K562 (cell line): ENCODE results near the gene TENM4. TPM values are rescaled to one million over a fixed set of nuclear protein-coding genes. Genes with fewer than 3 reads are reported as not detected.

Experiments
- ATAC-seq: fragments of 200-7000 bp; cut with Tn5 transposase; 3 replicates; pipeline ENCODE4 v1.9.1; 2020; ENCODE audit warnings: moderate library complexity
- BruUV-seq: library from RNA; stranded (reverse); fragments of 400-500 nt; replicated peaks from 2 replicates; lab custom pipeline; 2021; lab: Mats Ljungman, UMichigan
- CTCF ChIA-PET: fragments of 300-600 bp; formaldehyde crosslinking; extraction: SDS; loops from one replicate; lab custom pipeline; 2021; ENCODE audit warnings: low intra/inter-chr PET ratio; lab: Yijun Ruan, JAX
- POLR2A ChIA-PET: fragments of 300-600, 350-650 bp; sonication (Branson Sonifier 250); formaldehyde crosslinking; extraction: SDS; loops from one replicate; lab custom pipeline; 2021; ENCODE audit warnings: antibody characterized with exemption, inconsistent platforms; lab: Yijun Ruan, JAX
- DNase-seq, 4 experiments: peaks; one replicate each; pipeline versions ENCODE4 v3.0.0 to v3.0.0-alpha.2; 2011 to 2018; ENCODE audit warnings: low spot score in 3 of 4, mixed read lengths in 3 of 4; ENCODE audit errors: extremely low read depth in 1 of 4
- FAIRE-seq: peaks from 2 replicates; lab custom pipeline; 2011; peaks lifted over from hg19 to GRCh38; lab: Jason Lieb, UNC
- H2AFZ ChIP-seq: 2 replicates; pipeline ENCODE4 v1.6.0; 2011; ENCODE audit warnings: low read depth, low read length, control low read depth, inconsistent platforms
- H3K27ac ChIP-seq: fragments of 200-600 bp; 3 replicates; pipeline ENCODE4 v1.8.0; 2011; ENCODE audit warnings: low read depth, mild to moderate bottlenecking, control low read depth, inconsistent platforms, low read length, moderate library complexity, mixed read lengths; ENCODE audit errors: extremely low read depth
- H3K27me3 ChIP-seq, 2 experiments: fragments of 300-600 bp in 1 of 2; 2 replicates in 1 of 2; 3 replicates in 1 of 2; pipeline versions ENCODE4 v1.6.0 to v1.8.0; 2011; ENCODE audit warnings: inconsistent platforms in 2 of 2, low read length in 2 of 2, mild to moderate bottlenecking in 1 of 2, mixed read lengths in 1 of 2, moderate library complexity in 1 of 2; ENCODE audit not compliant: control insufficient read depth in 2 of 2, insufficient read depth in 2 of 2
- H3K36me3 ChIP-seq: fragments of 300-600 bp; 3 replicates; pipeline ENCODE4 v1.8.0; 2011; ENCODE audit warnings: mild to moderate bottlenecking, low read length, inconsistent platforms; ENCODE audit not compliant: control insufficient read depth, insufficient read depth
- H3K4me1 ChIP-seq, 2 experiments: fragments of 200-600 bp in 1 of 2; replicated peaks in 1 of 2; 2 replicates in 1 of 2; 3 replicates in 1 of 2; pipeline versions ENCODE4 v1.5.1 to v1.8.0; 2011; ENCODE audit warnings: inconsistent platforms in 2 of 2, low read length in 2 of 2, mild to moderate bottlenecking in 1 of 2, mixed read lengths in 1 of 2, moderate library complexity in 1 of 2; ENCODE audit not compliant: control insufficient read depth in 2 of 2, insufficient read depth in 2 of 2
- H3K4me2 ChIP-seq: 2 replicates; pipeline ENCODE4 v1.6.1; 2011; ENCODE audit warnings: low read length, control low read depth, inconsistent platforms, mixed read lengths; ENCODE audit not compliant: insufficient read depth
- H3K4me3 ChIP-seq: fragments of 200-600 bp; sonication (generic), shearing (Covaris generic); 2 replicates; pipeline ENCODE4 v1.5.1; 2016; ENCODE audit warnings: control low read depth, inconsistent platforms
- H3K79me2 ChIP-seq: fragments of 200-600 bp; 3 replicates; pipeline ENCODE4 v1.8.0; 2011; ENCODE audit warnings: low read length, inconsistent platforms; ENCODE audit not compliant: control insufficient read depth, insufficient read depth
- H3K9ac ChIP-seq, 2 experiments: 2 replicates each; pipeline versions ENCODE4 v1.6.0 to v1.6.1; 2011; ENCODE audit warnings: low read depth in 2 of 2, low read length in 2 of 2, control low read depth in 1 of 2, inconsistent platforms in 1 of 2, mild to moderate bottlenecking in 1 of 2, mixed read lengths in 1 of 2; ENCODE audit not compliant: insufficient read depth in 1 of 2
- H3K9me1 ChIP-seq: one replicate; pipeline ENCODE4 v1.6.0; 2011; ENCODE audit warnings: inconsistent platforms, mild to moderate bottlenecking, low read length, moderate library complexity; ENCODE audit not compliant: control insufficient read depth, insufficient read depth
- H3K9me3 ChIP-seq: replicated peaks from 2 replicates; pipeline ENCODE4 v1.5.1; 2011; ENCODE audit warnings: low read depth, low read length, inconsistent platforms; ENCODE audit not compliant: control insufficient read depth, insufficient read depth
- H4K20me1 ChIP-seq: replicated peaks from 2 replicates; pipeline ENCODE4 v1.6.1; 2011; ENCODE audit warnings: low read length, inconsistent platforms, mixed read lengths; ENCODE audit not compliant: control insufficient read depth, insufficient read depth
- BHLHE40 ChIP-seq: IDR thresholded peaks from 2 replicates; pipeline ENCODE4 v1.6.1; 2011; ENCODE audit warnings: low read length, improper control_type of control experiment
- CBFB ChIP-seq: sonication (generic); formaldehyde crosslinking; IDR thresholded peaks from 2 replicates; pipeline ENCODE4 v1.4.0; 2020; ENCODE audit warnings: mild to moderate bottlenecking, missing genetic modification reagents
- EP300 ChIP-seq: IDR thresholded peaks from 2 replicates; pipeline ENCODE4 v1.6.1; 2012; ENCODE audit warnings: low read length, improper control_type of control experiment
- ESRRA ChIP-seq: fragments of 450-650 bp; IDR thresholded peaks from 2 replicates; pipeline ENCODE4 v1.6.1; 2014; ENCODE audit warnings: low read depth, mild to moderate bottlenecking, moderate library complexity, borderline replicate concordance
- FIP1L1 ChIP-seq: fragments of 200-400 bp; formaldehyde crosslinking; IDR thresholded peaks from 2 replicates; pipeline ENCODE4 v1.6.1; 2018; ENCODE audit warnings: mild to moderate bottlenecking, low read depth, low read length; ENCODE audit not compliant: poor library complexity, severe bottlenecking
- HMGN3 ChIP-seq: IDR thresholded peaks from 2 replicates; pipeline ENCODE4 v1.6.1; 2011; ENCODE audit warnings: borderline replicate concordance, low read depth, mild to moderate bottlenecking, mixed read lengths, low read length; ENCODE audit not compliant: insufficient read length; ENCODE audit errors: extremely low read depth
- MYC ChIP-seq, 2 experiments: fragments of 250-450 bp in 1 of 2; sonication (Bioruptor Pico) in 1 of 2; IDR thresholded peaks; 2 replicates each; pipeline versions ENCODE4 v1.5.1 to v1.6.1; 2012 to 2021; ENCODE audit warnings: low read depth in 2 of 2, borderline replicate concordance in 1 of 2, improper control_type of control experiment in 1 of 2, low read length in 1 of 2, mild to moderate bottlenecking in 1 of 2, moderate library complexity in 1 of 2
- NCOA4 ChIP-seq: fragments of 450-650 bp; IDR thresholded peaks from 2 replicates; pipeline ENCODE4 v1.6.1; 2018; ENCODE audit warnings: mild to moderate bottlenecking; ENCODE audit not compliant: partially characterized antibody
- PHB ChIP-seq: fragments of 250-450 bp; sonication (Bioruptor Pico); IDR thresholded peaks from 2 replicates; pipeline ENCODE4 v1.5.0; 2021
- RUNX1 ChIP-seq: sonication (generic); IDR thresholded peaks from 2 replicates; pipeline ENCODE4 v1.6.1; 2016; ENCODE audit warnings: antibody characterized with exemption, low read depth
- SIRT6 ChIP-seq: IDR thresholded peaks from one replicate; pipeline ENCODE4 v1.6.1; 2012; ENCODE audit warnings: low read depth, mild to moderate bottlenecking, control low read depth, inconsistent platforms, low read length, moderate library complexity
- ZNF324 ChIP-seq: fragments of 250-450 bp; sonication (Bioruptor Pico); IDR thresholded peaks from 2 replicates; pipeline ENCODE4 v1.4.0; 2020; ENCODE audit warnings: mild to moderate bottlenecking
- ZNF699 ChIP-seq: fragments of 250-450 bp; sonication (Bioruptor Pico); IDR thresholded peaks from 2 replicates; pipeline ENCODE4 v1.8.0; 2021; ENCODE audit warnings: mild to moderate bottlenecking, moderate library complexity; ENCODE audit not compliant: insufficient replicate concordance
- WGBS: fragments of 100-300 bp; shearing (Covaris generic); methylation state at CpG from one replicate; pipeline ENCODE4 v1.1.6; 2016; ENCODE audit warnings: low coverage, mixed read lengths; ENCODE audit not compliant: insufficient coverage; ENCODE audit errors: missing lambda C conversion rate; 5-methylcytosine and 5-hydroxymethylcytosine counted together
- in situ Hi-C: fragments of 300-500 bp; cut with MboI; formaldehyde crosslinking; loops from 4 replicates; pipeline ENCODE4 v1.15.0; 2018; ENCODE audit warnings: inconsistent platforms, mixed read lengths
- intact Hi-C: fragments of 100-400 bp; cut with micrococcal nuclease; formaldehyde crosslinking; loops from 2 replicates; pipeline ENCODE4 v1.14.2; 2022
- polyA plus RNA-seq, 8 experiments: library from polyadenylated mRNA; depleted of rRNA in 4 of 8; stranded (reverse) in 5 of 8; unstranded in 3 of 8; fragments of >200 nt; fragmentation: Nextera tagmentation in 2 of 8; fragmentation: Illumina TruSeq in 1 of 8; extraction: Ambion mirVana in 2 of 8; extraction: Trizol in 1 of 8; gene quantifications; 2 replicates each; pipeline versions ENCODE4 v1.2.1 to v1.2.3, GENCODE V29; 2011 to 2014; ENCODE audit warnings: inconsistent platforms in 1 of 8, missing spikeins in 1 of 8
- total RNA-seq, 7 experiments: library from RNA; depleted of rRNA in 6 of 7; stranded (reverse); fragments of >200 nt in 6 of 7; fragmentation: Illumina TruSeq in 2 of 7; extraction: Trizol in 2 of 7; gene quantifications; 2 replicates each; pipeline versions ENCODE4 v1.2.1 to v1.2.3, GENCODE V29; 2011 to 2021; ENCODE audit warnings: low replicate concordance in 1 of 7
- TF ChIP-seq, protein P1 (sequence below): sonication (generic); formaldehyde crosslinking; IDR thresholded peaks from 2 replicates; pipeline ENCODE4 v1.5.0; 2020; ENCODE audit warnings: missing genetic modification reagents
- TF ChIP-seq, protein P2 (sequence below): fragments of 250-450 bp; sonication (Bioruptor Pico); IDR thresholded peaks from 2 replicates; pipeline ENCODE4 v1.4.0; 2020

The TENM4 gene
- total and polyA plus RNA-seq, 9 of the 15 experiments (the other 6 are each of a cell fraction or from before 2014, with no cell fraction given) = 0.16 TPM; not detected in 8

DNA sequence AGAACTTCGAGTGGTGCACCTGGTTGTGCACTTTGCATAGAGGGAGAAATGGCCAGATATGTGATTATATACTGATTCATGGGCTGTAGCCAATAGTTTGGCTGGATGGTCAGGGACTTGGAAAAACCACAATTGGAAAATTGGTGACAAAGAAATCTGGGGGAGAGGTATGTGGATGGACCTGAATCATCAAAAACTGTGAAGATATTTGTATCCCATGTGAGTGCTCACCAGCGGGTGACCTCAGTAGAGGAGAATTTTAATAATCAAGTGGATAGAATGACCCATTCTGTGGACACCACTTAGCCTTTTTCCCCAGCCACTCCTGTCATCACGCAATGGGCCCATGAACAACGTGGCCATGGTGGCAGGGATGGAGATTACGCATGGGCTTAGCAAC, 818.2 kb downstream of the TENM4 start:
- no peaks in the 10 kb centered on the region for H3K79me2 ChIP-seq
- TF ChIP-seq, protein P1, sequence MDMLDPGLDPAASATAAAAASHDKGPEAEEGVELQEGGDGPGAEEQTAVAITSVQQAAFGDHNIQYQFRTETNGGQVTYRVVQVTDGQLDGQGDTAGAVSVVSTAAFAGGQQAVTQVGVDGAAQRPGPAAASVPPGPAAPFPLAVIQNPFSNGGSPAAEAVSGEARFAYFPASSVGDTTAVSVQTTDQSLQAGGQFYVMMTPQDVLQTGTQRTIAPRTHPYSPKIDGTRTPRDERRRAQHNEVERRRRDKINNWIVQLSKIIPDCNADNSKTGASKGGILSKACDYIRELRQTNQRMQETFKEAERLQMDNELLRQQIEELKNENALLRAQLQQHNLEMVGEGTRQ (CRISPR knock-in tag) = no peak
- TF ChIP-seq RUNX1 = no peak
- no peak for TF ChIP-seq CBFB
- TF ChIP-seq HMGN3 = no peak
- TF ChIP-seq, protein P2, sequence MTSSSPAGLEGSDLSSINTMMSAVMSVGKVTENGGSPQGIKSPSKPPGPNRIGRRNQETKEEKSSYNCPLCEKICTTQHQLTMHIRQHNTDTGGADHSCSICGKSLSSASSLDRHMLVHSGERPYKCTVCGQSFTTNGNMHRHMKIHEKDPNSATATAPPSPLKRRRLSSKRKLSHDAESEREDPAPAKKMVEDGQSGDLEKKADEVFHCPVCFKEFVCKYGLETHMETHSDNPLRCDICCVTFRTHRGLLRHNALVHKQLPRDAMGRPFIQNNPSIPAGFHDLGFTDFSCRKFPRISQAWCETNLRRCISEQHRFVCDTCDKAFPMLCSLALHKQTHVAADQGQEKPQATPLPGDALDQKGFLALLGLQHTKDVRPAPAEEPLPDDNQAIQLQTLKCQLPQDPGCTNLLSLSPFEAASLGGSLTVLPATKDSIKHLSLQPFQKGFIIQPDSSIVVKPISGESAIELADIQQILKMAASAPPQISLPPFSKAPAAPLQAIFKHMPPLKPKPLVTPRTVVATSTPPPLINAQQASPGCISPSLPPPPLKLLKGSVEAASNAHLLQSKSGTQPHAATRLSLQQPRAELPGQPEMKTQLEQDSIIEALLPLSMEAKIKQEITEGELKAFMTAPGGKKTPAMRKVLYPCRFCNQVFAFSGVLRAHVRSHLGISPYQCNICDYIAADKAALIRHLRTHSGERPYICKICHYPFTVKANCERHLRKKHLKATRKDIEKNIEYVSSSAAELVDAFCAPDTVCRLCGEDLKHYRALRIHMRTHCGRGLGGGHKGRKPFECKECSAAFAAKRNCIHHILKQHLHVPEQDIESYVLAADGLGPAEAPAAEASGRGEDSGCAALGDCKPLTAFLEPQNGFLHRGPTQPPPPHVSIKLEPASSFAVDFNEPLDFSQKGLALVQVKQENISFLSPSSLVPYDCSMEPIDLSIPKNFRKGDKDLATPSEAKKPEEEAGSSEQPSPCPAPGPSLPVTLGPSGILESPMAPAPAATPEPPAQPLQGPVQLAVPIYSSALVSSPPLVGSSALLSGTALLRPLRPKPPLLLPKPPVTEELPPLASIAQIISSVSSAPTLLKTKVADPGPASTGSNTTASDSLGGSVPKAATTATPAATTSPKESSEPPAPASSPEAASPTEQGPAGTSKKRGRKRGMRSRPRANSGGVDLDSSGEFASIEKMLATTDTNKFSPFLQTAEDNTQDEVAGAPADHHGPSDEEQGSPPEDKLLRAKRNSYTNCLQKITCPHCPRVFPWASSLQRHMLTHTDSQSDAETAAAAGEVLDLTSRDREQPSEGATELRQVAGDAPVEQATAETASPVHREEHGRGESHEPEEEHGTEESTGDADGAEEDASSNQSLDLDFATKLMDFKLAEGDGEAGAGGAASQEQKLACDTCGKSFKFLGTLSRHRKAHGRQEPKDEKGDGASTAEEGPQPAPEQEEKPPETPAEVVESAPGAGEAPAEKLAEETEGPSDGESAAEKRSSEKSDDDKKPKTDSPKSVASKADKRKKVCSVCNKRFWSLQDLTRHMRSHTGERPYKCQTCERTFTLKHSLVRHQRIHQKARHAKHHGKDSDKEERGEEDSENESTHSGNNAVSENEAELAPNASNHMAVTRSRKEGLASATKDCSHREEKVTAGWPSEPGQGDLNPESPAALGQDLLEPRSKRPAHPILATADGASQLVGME (CRISPR knock-in tag) = no peak
- TF ChIP-seq NCOA4 = no peak
- no peak for TF ChIP-seq ESRRA
- no peak for TF ChIP-seq EP300
- no peak for TF ChIP-seq BHLHE40
- no peak for TF ChIP-seq SIRT6
- TF ChIP-seq ZNF324 = no peak
- no peak for TF ChIP-seq PHB (CRISPR knock-in tag)
- TF ChIP-seq ZNF699 (CRISPR knock-in tag) = no peak
- TF ChIP-seq FIP1L1 = no peak
- no peak for TF ChIP-seq MYC (IDR thresholded peaks at IDR 0.05; ENCODE audit: low read depth, low read length)
- TF ChIP-seq MYC (CRISPR knock-in tag; IDR thresholded peaks at IDR 0.05; ENCODE audit: borderline replicate concordance, low read depth) = no peak
- no peak overlapping the region for H3K9ac ChIP-seq
- no peak for DNase-seq
- FAIRE-seq = no peak
- intact Hi-C loops (no loop called here), in situ Hi-C loops (no loop called here)
- H3K36me3 ChIP-seq = no peaks in the 10 kb centered on the region
- no peaks in the 10 kb centered on the region for H3K4me1 ChIP-seq
- no peaks in the 10 kb centered on the region; a peak in 2 of 5 replicates for H3K27me3 ChIP-seq
- no peak overlapping the region for H3K4me3 ChIP-seq
- ATAC-seq = no peak
- no peak overlapping the region for H3K27ac ChIP-seq
- H4K20me1 ChIP-seq = no peaks in the 10 kb centered on the region
- H3K4me2 ChIP-seq = no peak overlapping the region
- no peaks in the 10 kb centered on the region for H3K9me1 ChIP-seq
- no peak overlapping the region for H2AFZ ChIP-seq
- POLR2A ChIA-PET = no interaction called here
- WGBS = 0% methylated on average over 5 of the region's 5 CpGs
- no TSS peak for BruUV-seq
- CTCF ChIA-PET = no interaction called here
- no peaks in the 10 kb centered on the region for H3K9me3 ChIP-seq
